Measurements from ENCODE around the gene TTC1. TPM values are rescaled to one million over a fixed set of nuclear protein-coding genes. Genes with fewer than 3 reads are reported as not detected.

Gene TTC1
- total and polyA plus RNA-seq, 2 of the 8 experiments (the other 6 are each of a cell fraction or from before 2014, with no cell fraction given): 25.1 to 63.9 TPM

- no peaks in the 10 kb centered on the region for H3K4me1 ChIP-seq (replicated peaks in 1 of 4; ENCODE audit: control insufficient read depth in 3 of 4, insufficient read depth in 4 of 4, low read length in 3 of 4)
- no peak overlapping the region for H3K4me3 ChIP-seq (ENCODE audit: extremely low read depth in 1 of 4, insufficient read depth in 2 of 4, low read depth in 3 of 4, low read length in 4 of 4)
- H4K8ac ChIP-seq (ENCODE audit: extremely low read depth, insufficient read depth, low read length): no peak overlapping the region
- no peak overlapping the region for H2BK12ac ChIP-seq (ENCODE audit: low read depth, low read length)
- FAIRE-seq (no peak), DNase-seq (ENCODE audit: low read depth in 1 of 2, low spot score in 2 of 2) (no peak)
- TF ChIP-seq RBBP5 (IDR thresholded peaks at IDR 0.05; ENCODE audit: borderline replicate concordance, low read depth, low read length): no peak
- no peak for TF ChIP-seq RFX5 (IDR thresholded peaks at IDR 0.05; ENCODE audit: borderline replicate concordance, low read depth, low read length)
- H3K23ac ChIP-seq (ENCODE audit: insufficient read length): no peak overlapping the region
- no peak overlapping the region for H4K91ac ChIP-seq (replicated peaks; ENCODE audit: insufficient read length, low read length)
- ChIA-PET CTCF (ENCODE audit: partially characterized antibody) (interaction anchor here (0.6 to 3.1 kb wide), 3 partner anchors 12 to 95 kb away, joined by 3 to 16 read pairs (median 4); no protein-coding TSS in a partner anchor), POLR2A (ENCODE audit: partially characterized antibody) (interaction anchor here (1.1 to 1.8 kb wide), 6 partner anchors 9 to 71 kb away, joined by 3 to 9 read pairs (median 5); no protein-coding TSS in a partner anchor)
- H2AFZ ChIP-seq (ENCODE audit: low read length): no peak overlapping the region
- no peak overlapping the region for H4K5ac ChIP-seq (ENCODE audit: insufficient read length, low read depth, low read length)
- H2BK5ac ChIP-seq (ENCODE audit: low read depth, low read length): no peak overlapping the region
- peaks cover 11 to 41% (median 20%) of the 10 kb centered on the region in 4 experiments for H3K36me3 ChIP-seq (ENCODE audit: control insufficient read depth in 2 of 4, insufficient read depth in 4 of 4, low read length in 3 of 4)
- H3K9me3 ChIP-seq (ENCODE audit: insufficient read depth in 2 of 2, low read depth in 1 of 2, low read length in 1 of 2): no peaks in the 10 kb centered on the region
- no peak overlapping the region for H2BK20ac ChIP-seq (ENCODE audit: low read length)
- no peak overlapping the region for H2AK5ac ChIP-seq (ENCODE audit: low read depth, low read length)
- no peak overlapping the region for H3K14ac ChIP-seq (ENCODE audit: insufficient read length)
- no peak overlapping the region for H3K56ac ChIP-seq (replicated peaks; ENCODE audit: insufficient read length, low read depth, low read length)
- H4K20me1 ChIP-seq (replicated peaks in 1 of 2; ENCODE audit: control insufficient read depth in 1 of 2, insufficient read depth in 2 of 2, low read length in 2 of 2): no peaks in the 10 kb centered on the region
- H3K27me3 ChIP-seq (replicated peaks in 1 of 4; ENCODE audit: control insufficient read depth in 3 of 4, extremely low read depth in 1 of 4, insufficient read depth in 3 of 4, low read length in 3 of 4): no peaks in the 10 kb centered on the region
- H3K79me2 ChIP-seq (ENCODE audit: control insufficient read depth in 1 of 2, insufficient read depth in 2 of 2, low read length in 2 of 2): peaks cover 0 to 33% of the 10 kb centered on the region in 2 experiments; a peak in 2 of 4 replicates
- H2BK120ac ChIP-seq (replicated peaks; ENCODE audit: low read depth, low read length): no peak overlapping the region
- no peak overlapping the region for H3K4ac ChIP-seq (replicated peaks; ENCODE audit: insufficient read length, low read depth, low read length)
- H3K79me1 ChIP-seq (ENCODE audit: low read depth, low read length): peaks cover 2% of the 10 kb centered on the region; the same call in 1 of the 2 replicates
- no peak overlapping the region for H3K18ac ChIP-seq (ENCODE audit: extremely low read depth, low read length)
- H3K4me2 ChIP-seq (ENCODE audit: insufficient read depth in 1 of 2, low read depth in 2 of 2, low read length in 2 of 2): no peak overlapping the region
- no peak overlapping the region for H3K9ac ChIP-seq (replicated peaks in 1 of 4; ENCODE audit: extremely low read depth in 1 of 4, low read depth in 3 of 4, low read length in 3 of 4)
- WGBS, 2 experiments (ENCODE audit: extremely low coverage in 1 of 2, insufficient coverage in 1 of 2, insufficient read length in 1 of 2, insufficient replicate concordance in 2 of 2, low coverage in 1 of 2, low lambda C conversion rate in 2 of 2, missing lambda C conversion rate in 1 of 2): 93% methylated on average over 7 of the region's 7 CpGs; no CpG with 5 or more reads in 1 of the 2 experiments
- no peak overlapping the region for H2BK15ac ChIP-seq (ENCODE audit: low read length)
- H3K27ac ChIP-seq (ENCODE audit: low read depth, low read length): no peak overlapping the region
- H3K23me2 ChIP-seq (ENCODE audit: low read depth, low read length): no peaks in the 10 kb centered on the region
Observed at GRCh38 chr5:160092514-160092913, 83.6 kb downstream of the TTC1 start.

Measured in H1 (cell line).